Nephron (organoid): ENCODE measurements around the gene IL22.

Experiments used
- H3K27ac Mint-ChIP-seq, 3 experiments: 2 replicates each; pipeline ENCODE4 v1.8.0; 2020; ENCODE audit warnings: mixed read lengths in 3 of 3, mild to moderate bottlenecking in 2 of 3, moderate library complexity in 1 of 3
- H3K27me3 Mint-ChIP-seq: 2 replicates; pipeline ENCODE4 v1.8.0; 2021; ENCODE audit warnings: low read depth, mild to moderate bottlenecking, moderate library complexity, mixed read lengths
- H3K36me3 Mint-ChIP-seq: 2 replicates; pipeline ENCODE4 v1.8.0; 2020; ENCODE audit warnings: low read depth, mixed read lengths
- H3K4me1 Mint-ChIP-seq: 2 replicates; pipeline ENCODE4 v1.8.0; 2020; ENCODE audit warnings: mixed read lengths
- H3K4me3 Mint-ChIP-seq, 3 experiments: 2 replicates each; pipeline ENCODE4 v1.8.0; 2020; ENCODE audit warnings: mild to moderate bottlenecking in 3 of 3, mixed read lengths in 3 of 3, moderate library complexity in 2 of 3
- H3K9me3 Mint-ChIP-seq: 2 replicates; pipeline ENCODE4 v1.8.0; 2020; ENCODE audit warnings: mixed read lengths
- CTCF ChIP-seq, 3 experiments: fragments of 200-600 bp; sonication (generic); IDR thresholded peaks; one replicate each; pipeline ENCODE4 v1.5.0; 2021; ENCODE audit warnings: antibody characterized with exemption in 3 of 3; ENCODE audit not compliant: unreplicated experiment in 3 of 3

The IL22 gene, protein sequence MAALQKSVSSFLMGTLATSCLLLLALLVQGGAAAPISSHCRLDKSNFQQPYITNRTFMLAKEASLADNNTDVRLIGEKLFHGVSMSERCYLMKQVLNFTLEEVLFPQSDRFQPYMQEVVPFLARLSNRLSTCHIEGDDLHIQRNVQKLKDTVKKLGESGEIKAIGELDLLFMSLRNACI

GRCh38 chr12:68253504-68253903 lies at the start of gene IL22:
TSS of gene IL22 (minus strand) at chr12:68253604. CDS start at chr12:68253448, 156 bp downstream.
- Mint-ChIP-seq H3K9me3 (no peaks in the 10 kb centered on the region), H3K27me3 (no peaks in the 10 kb centered on the region), H3K36me3 (no peaks in the 10 kb centered on the region), H3K27ac (no peak within 1 kb of the TSS), H3K4me1 (peaks cover 5% of the 10 kb centered on the region), H3K4me3 (no peak within 1 kb of the TSS)
- no peak for TF ChIP-seq CTCF (IDR thresholded peaks at IDR 0.05; ENCODE audit: unreplicated experiment in 3 of 3)

DNA sequence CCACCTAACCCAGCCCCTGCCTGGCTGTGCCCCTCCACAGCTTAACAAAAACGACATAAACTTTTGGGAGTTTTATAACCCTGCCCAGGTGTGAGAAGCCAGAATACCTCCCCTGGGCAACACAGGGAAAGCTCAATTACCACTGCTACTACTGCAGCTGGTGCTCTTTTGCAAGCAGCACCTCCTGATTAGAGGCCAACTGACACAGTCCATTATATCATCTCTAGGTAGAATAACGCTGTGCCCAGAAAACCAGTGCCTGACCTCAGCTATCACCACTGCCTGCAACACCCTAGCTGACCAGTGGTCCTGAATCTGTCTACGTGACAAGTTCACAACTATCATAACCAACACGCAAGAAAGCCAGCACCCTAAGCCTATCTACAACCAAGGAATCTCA lies 44.5 kb upstream of the IL22 start:
- no peaks in the 10 kb centered on the region for H3K27me3 Mint-ChIP-seq
- no peak overlapping the region for H3K27ac Mint-ChIP-seq
- peaks cover 63% of the 10 kb centered on the region for H3K36me3 Mint-ChIP-seq
- H3K4me1 Mint-ChIP-seq = peaks cover 20% of the 10 kb centered on the region
- peaks cover 27% of the 10 kb centered on the region for H3K9me3 Mint-ChIP-seq
- H3K4me3 Mint-ChIP-seq = no peak overlapping the region
- no peak for TF ChIP-seq CTCF (IDR thresholded peaks at IDR 0.05; ENCODE audit: unreplicated experiment in 3 of 3)

GRCh38 chr12:68294251-68294650 lies 40.8 kb upstream of the IL22 start:
- H3K27ac Mint-ChIP-seq = peak overlapping the region; percentile 11 to 94 (median 61)
- no peaks in the 10 kb centered on the region for H3K27me3 Mint-ChIP-seq
- no peak for TF ChIP-seq CTCF (IDR thresholded peaks at IDR 0.05; ENCODE audit: unreplicated experiment in 3 of 3)
- peaks cover 9% of the 10 kb centered on the region for H3K9me3 Mint-ChIP-seq
- peak overlapping the region in 1 of 3 experiments; percentile 34 for H3K4me3 Mint-ChIP-seq
- peaks cover 37% of the 10 kb centered on the region for H3K4me1 Mint-ChIP-seq
- H3K36me3 Mint-ChIP-seq = peaks cover 27% of the 10 kb centered on the region

GRCh38 chr12:68293347-68293746 lies 39.9 kb upstream of the IL22 start:
- peaks cover 2% of the 10 kb centered on the region for H3K9me3 Mint-ChIP-seq
- peak overlapping the region; percentile 44 to 94 (median 54) for H3K27ac Mint-ChIP-seq
- TF ChIP-seq CTCF (IDR thresholded peaks at IDR 0.05; ENCODE audit: unreplicated experiment in 3 of 3) = no peak
- H3K27me3 Mint-ChIP-seq = no peaks in the 10 kb centered on the region
- peaks cover 18% of the 10 kb centered on the region for H3K36me3 Mint-ChIP-seq
- no peak overlapping the region for H3K4me3 Mint-ChIP-seq
- peaks cover 37% of the 10 kb centered on the region for H3K4me1 Mint-ChIP-seq

- Mint-ChIP-seq H3K27me3 (no peaks in the 10 kb centered on the region), H3K36me3 (peaks cover 12% of the 10 kb centered on the region), H3K4me1 (peaks cover 37% of the 10 kb centered on the region), H3K4me3 (no peak overlapping the region), H3K9me3 (no peaks in the 10 kb centered on the region), H3K27ac (peak overlapping the region in 2 of 3 experiments; percentile 42 to 94)
- TF ChIP-seq CTCF (IDR thresholded peaks at IDR 0.05; ENCODE audit: unreplicated experiment in 3 of 3) = no peak
Measured at GRCh38 chr12:68292151-68292943, 38.9 kb upstream of the IL22 start.
